Body of pancreas (tissue), 4 donors: Measurements from ENCODE around the gene EDARADD. TPM values are rescaled to one million over a fixed set of nuclear protein-coding genes. Genes with fewer than 3 reads are reported as not detected.

Source experiments
- ATAC-seq: fragments of 150-250 bp; one replicate; pipeline ENCODE4 v1.9.1; 2016
- DNase-seq, 4 donors: peaks; one replicate each; pipeline ENCODE4 v3.0.0-alpha.2; 2019
- H3K27ac ChIP-seq, 4 donors: fragments of 200-600 bp; sonication (generic); 1 replicate in 3 of 4; 2 replicates in 1 of 4; pipeline versions ENCODE4 v1.5.1 to v1.6.1; 2016 to 2019; ENCODE audit warnings: mild to moderate bottlenecking in 1 of 4, mixed read lengths in 1 of 4, moderate library complexity in 1 of 4
- H3K27me3 ChIP-seq, 2 donors: fragments of 200-600 bp; sonication (generic); one replicate each; pipeline ENCODE4 v1.6.0; 2016; ENCODE audit warnings: mild to moderate bottlenecking in 1 of 2
- H3K36me3 ChIP-seq, 2 donors: fragments of 200-600 bp; sonication (generic); replicated peaks in 1 of 2; 2 replicates each; pipeline ENCODE4 v1.5.1; 2016; ENCODE audit warnings: low read depth in 2 of 2; ENCODE audit not compliant: insufficient read depth in 1 of 2
- H3K4me1 ChIP-seq: fragments of 200-600 bp; sonication (generic); one replicate; pipeline ENCODE4 v1.6.0; 2016
- H3K4me3 ChIP-seq, 2 donors: fragments of 200-600 bp; sonication (generic); 1 replicate in 1 of 2; 2 replicates in 1 of 2; pipeline ENCODE4 v1.5.1; 2016 to 2019
- H3K9me3 ChIP-seq, 3 donors: fragments of 200-600 bp; sonication (generic); 1 replicate in 2 of 3; 2 replicates in 1 of 3; pipeline ENCODE4 v1.5.1; 2016
- CTCF ChIP-seq, 7 experiments: fragments of 450-650 bp in 4 of 7; fragments of 200-600 bp in 3 of 7; sonication (generic) in 3 of 7; IDR thresholded peaks; one replicate each; pipeline ENCODE4 v1.5.1; 2016 to 2019; ENCODE audit warnings: antibody characterized with exemption in 7 of 7
- POLR2A ChIP-seq, 3 donors: fragments of 450-650 bp; IDR thresholded peaks; one replicate each; pipeline ENCODE4 v1.6.1; 2016; ENCODE audit warnings: antibody characterized with exemption in 3 of 3, mild to moderate bottlenecking in 2 of 3
- WGBS, 2 donors: methylation state at CpG; one replicate each; pipeline ENCODE4 v1.1.5; 2017; 5-methylcytosine and 5-hydroxymethylcytosine counted together
- intact Hi-C: fragments of 100-400 bp; cut with DNase I; formaldehyde crosslinking; loops from one replicate; pipeline ENCODE4 v1.15.1; 2023
- total RNA-seq, 2 donors: library from RNA; depleted of rRNA; stranded (reverse); fragments of >200 nt; gene quantifications; one replicate each; pipeline ENCODE4 v1.1.0, GENCODE V29; 2016

Gene EDARADD
- total RNA-seq, 2 donors from 2014 or later, result 2.9 to 8.9 TPM

DNA sequence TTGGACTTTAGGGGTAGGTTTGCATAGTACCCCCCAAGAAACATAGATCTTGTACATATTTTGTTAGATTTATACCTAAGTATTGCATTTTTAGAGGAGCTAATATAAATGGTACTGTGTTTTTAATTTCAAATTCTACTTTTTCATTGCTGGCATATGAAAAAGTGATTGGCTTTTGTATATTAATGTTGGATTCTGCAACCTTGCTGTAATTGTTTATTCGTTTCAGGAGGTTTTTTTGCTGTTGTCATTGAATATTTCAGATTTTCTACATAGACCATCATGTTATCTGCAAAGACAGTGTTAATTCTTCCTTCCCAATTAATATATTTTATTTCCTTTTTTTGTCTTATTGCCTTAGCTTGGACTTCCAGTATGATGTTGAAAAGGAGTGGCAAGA lies 23.0 kb upstream of the EDARADD start:
- WGBS, 2 donors, result 88 to 90% methylated on average over 1 of the region's 1 CpG
- peaks cover 9% of the 10 kb centered on the region for H3K4me1 ChIP-seq
- TF ChIP-seq CTCF (IDR thresholded peaks at IDR 0.05) (no peak), POLR2A (IDR thresholded peaks at IDR 0.05) (no peak)
- no peaks in the 10 kb centered on the region for H3K36me3 ChIP-seq
- no peaks in the 10 kb centered on the region for H3K9me3 ChIP-seq
- no peaks in the 10 kb centered on the region for H3K27me3 ChIP-seq
- DNase-seq, result no peak
- H3K4me3 ChIP-seq, result no peak overlapping the region
- no peak overlapping the region for H3K27ac ChIP-seq
- no peak for ATAC-seq
- intact Hi-C loops, result no loop called here

- no peak overlapping the region for H3K27ac ChIP-seq
- H3K9me3 ChIP-seq, result no peaks in the 10 kb centered on the region
- no peak for DNase-seq
- H3K36me3 ChIP-seq, result no peaks in the 10 kb centered on the region
- peaks cover 6% of the 10 kb centered on the region for H3K4me1 ChIP-seq
- TF ChIP-seq POLR2A (IDR thresholded peaks at IDR 0.05), result no peak
- no peak for TF ChIP-seq CTCF (IDR thresholded peaks at IDR 0.05)
- intact Hi-C loops, result no loop called here
- no peak overlapping the region for H3K4me3 ChIP-seq
- ATAC-seq, result no peak
- WGBS, 2 donors, result 97 to 98% methylated on average over 2 of the region's 2 CpGs
- H3K27me3 ChIP-seq, result no peaks in the 10 kb centered on the region
Observed at GRCh38 chr1:236377832-236378535, 16.1 kb upstream of the EDARADD start.

DNA sequence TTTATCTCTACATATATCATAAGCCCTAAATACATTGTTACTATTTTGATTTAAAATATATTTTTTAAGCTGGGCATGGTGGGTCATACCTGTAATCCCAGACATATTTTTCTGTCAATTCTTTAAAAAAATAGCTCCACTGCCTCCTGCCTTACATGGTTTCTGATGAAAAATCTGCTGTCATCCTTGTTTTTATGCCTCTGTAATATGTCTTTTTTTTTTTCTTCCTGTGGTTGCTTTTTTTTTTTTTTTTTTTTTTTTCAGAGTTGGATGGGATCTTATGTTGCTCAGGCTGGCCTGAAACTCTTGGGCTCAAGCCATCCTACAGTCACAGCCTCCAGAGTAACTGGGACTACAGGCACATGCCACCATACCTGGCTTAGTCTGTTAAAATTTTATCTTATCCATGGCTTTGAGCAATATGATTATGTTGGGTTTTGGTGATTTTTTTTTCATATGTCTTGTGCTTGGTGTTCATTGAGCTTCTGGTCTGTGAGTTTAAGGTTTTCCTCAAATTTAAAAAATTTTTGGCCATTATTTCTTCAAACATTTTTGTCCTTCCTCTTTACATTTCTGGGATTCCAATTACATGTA lies 12.4 kb upstream of the EDARADD start:
- no peak for DNase-seq
- Histone ChIP-seq H3K4me3 (no peak overlapping the region), H3K27ac (no peak overlapping the region), H3K9me3 (no peaks in the 10 kb centered on the region), H3K4me1 (peaks cover 7% of the 10 kb centered on the region), H3K36me3 (no peaks in the 10 kb centered on the region), H3K27me3 (no peaks in the 10 kb centered on the region)
- no peak for ATAC-seq
- no peak for TF ChIP-seq POLR2A (IDR thresholded peaks at IDR 0.05)
- no peak for TF ChIP-seq CTCF (IDR thresholded peaks at IDR 0.05)
- intact Hi-C loops, result no loop called here

- DNase-seq (no peak), ATAC-seq (no peak)
- intact Hi-C loops, result no loop called here
- Histone ChIP-seq H3K27me3 (no peaks in the 10 kb centered on the region), H3K9me3 (no peaks in the 10 kb centered on the region), H3K36me3 (no peaks in the 10 kb centered on the region), H3K27ac (no peak overlapping the region), H3K4me1 (peaks cover 8% of the 10 kb centered on the region), H3K4me3 (no peak overlapping the region)
- WGBS, 2 donors, result 96 to 97% methylated on average over 2 of the region's 2 CpGs
- TF ChIP-seq POLR2A (IDR thresholded peaks at IDR 0.05), result no peak
Observed at GRCh38 chr1:236388332-236388731, 5.8 kb upstream of the EDARADD start.

DNA sequence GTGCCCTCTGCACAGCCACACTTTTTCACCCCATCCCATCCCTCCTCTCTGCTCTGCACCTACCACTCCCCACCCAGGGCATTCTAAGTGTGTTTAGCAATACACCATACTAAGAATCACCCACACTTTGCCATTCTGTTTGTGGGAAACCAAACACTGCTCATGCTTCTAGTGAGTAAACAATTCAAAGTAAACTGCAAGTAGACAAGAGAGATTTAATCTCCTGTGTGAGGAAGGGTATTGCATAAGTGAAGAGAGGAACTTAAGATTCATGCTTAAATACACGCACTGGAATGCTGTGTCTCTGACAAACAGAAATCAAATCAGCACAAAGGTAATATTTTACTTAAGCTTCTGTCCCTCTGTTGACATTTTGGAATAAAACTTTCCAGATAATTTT lies 4.8 kb upstream of the EDARADD start:
- intact Hi-C loops, result no loop called here
- no peaks in the 10 kb centered on the region for H3K9me3 ChIP-seq
- ATAC-seq (peak; percentile 15), DNase-seq (no peak)
- no peaks in the 10 kb centered on the region for H3K27me3 ChIP-seq
- H3K4me1 ChIP-seq, result peaks cover 9% of the 10 kb centered on the region
- H3K36me3 ChIP-seq, result no peaks in the 10 kb centered on the region
- 28 to 57% methylated on average over 1 of the region's 1 CpG for WGBS, 2 donors
- no peak overlapping the region for H3K4me3 ChIP-seq
- no peak for TF ChIP-seq POLR2A (IDR thresholded peaks at IDR 0.05)
- TF ChIP-seq CTCF (IDR thresholded peaks at IDR 0.05), result no peak
- H3K27ac ChIP-seq, result no peak overlapping the region
